Esophagus muscularis mucosa (tissue), 4 donors: ENCODE measurements around the gene CST8. TPM values are rescaled to one million over a fixed set of nuclear protein-coding genes. Genes with fewer than 3 reads are reported as not detected.
A peak's percentile ranks its signal among the peaks of the same experiment; 100 is the strongest.

ENCODE experiments used
- DNase-seq: peaks from one replicate; pipeline ENCODE4 v3.0.0-alpha.2; 2017; ENCODE audit errors: extremely low spot score
- H3K27ac ChIP-seq, 4 donors: fragments of 200-600 bp; sonication (generic); replicated peaks in 1 of 4; 1 replicate in 3 of 4; 2 replicates in 1 of 4; pipeline ENCODE4 v1.5.1; 2016 to 2019; ENCODE audit warnings: mild to moderate bottlenecking in 1 of 4
- H3K27me3 ChIP-seq, 4 donors: fragments of 200-600 bp; sonication (generic); one replicate each; pipeline versions ENCODE4 v1.5.1 to v1.6.0; 2016 to 2019
- H3K36me3 ChIP-seq, 4 donors: fragments of 200-600 bp; sonication (generic); one replicate each; pipeline ENCODE4 v1.5.1; 2016 to 2019
- H3K4me1 ChIP-seq, 4 donors: fragments of 200-600 bp; sonication (generic); one replicate each; pipeline ENCODE4 v1.5.1; 2016 to 2019
- H3K4me3 ChIP-seq, 4 donors: fragments of 200-600 bp; sonication (generic); 1 replicate in 2 of 4; 2 replicates in 2 of 4; pipeline ENCODE4 v1.5.1; 2016 to 2019; ENCODE audit warnings: mild to moderate bottlenecking in 4 of 4, moderate library complexity in 1 of 4
- H3K9me3 ChIP-seq, 4 donors: fragments of 200-600 bp; sonication (generic); 1 replicate in 3 of 4; 2 replicates in 1 of 4; pipeline ENCODE4 v1.5.1; 2016 to 2019
- EP300 ChIP-seq: sonication (generic); formaldehyde crosslinking; IDR thresholded peaks from one replicate; pipeline ENCODE4 v1.6.1; 2017; ENCODE audit warnings: antibody characterized with exemption
- POLR2A ChIP-seq: fragments of 450-650 bp; IDR thresholded peaks from one replicate; pipeline ENCODE4 v1.6.1; 2017; ENCODE audit warnings: antibody characterized with exemption, moderate library complexity, mild to moderate bottlenecking, low read depth
- POLR2AphosphoS5 ChIP-seq, 2 donors: sonication (generic); formaldehyde crosslinking; IDR thresholded peaks; one replicate each; pipeline ENCODE4 v1.6.1; 2017; ENCODE audit warnings: antibody characterized with exemption in 2 of 2
- WGBS: methylation state at CpG from one replicate; pipeline ENCODE4 v1.1.5; 2018; 5-methylcytosine and 5-hydroxymethylcytosine counted together
- intact Hi-C: fragments of 100-400 bp; cut with DNase I; formaldehyde crosslinking; loops from one replicate; pipeline ENCODE4 v1.15.1; 2023
- small RNA-seq, 3 donors: library from RNA; depleted of rRNA; stranded (forward); fragments of <200 nt; gene quantifications; one replicate each; pipeline ENCODE3, GENCODE V24; 2016
- total RNA-seq, 4 donors: library from RNA; depleted of rRNA; stranded (reverse); fragments of >200 nt; gene quantifications; one replicate each; pipeline versions ENCODE4 v1.1.0 to v1.2.1, GENCODE V29; 2016
- TF ChIP-seq, protein P1 (sequence below), 3 experiments: fragments of 200-600 bp in 2 of 3; fragments of 450-650 bp in 1 of 3; sonication (generic) in 2 of 3; IDR thresholded peaks; one replicate each; pipeline ENCODE4 v1.5.1; 2017 to 2019; ENCODE audit warnings: antibody characterized with exemption in 3 of 3, mild to moderate bottlenecking in 2 of 3, moderate library complexity in 1 of 3

The CST8 gene
- total RNA-seq, 4 donors from 2014 or later = not detected

DNA sequence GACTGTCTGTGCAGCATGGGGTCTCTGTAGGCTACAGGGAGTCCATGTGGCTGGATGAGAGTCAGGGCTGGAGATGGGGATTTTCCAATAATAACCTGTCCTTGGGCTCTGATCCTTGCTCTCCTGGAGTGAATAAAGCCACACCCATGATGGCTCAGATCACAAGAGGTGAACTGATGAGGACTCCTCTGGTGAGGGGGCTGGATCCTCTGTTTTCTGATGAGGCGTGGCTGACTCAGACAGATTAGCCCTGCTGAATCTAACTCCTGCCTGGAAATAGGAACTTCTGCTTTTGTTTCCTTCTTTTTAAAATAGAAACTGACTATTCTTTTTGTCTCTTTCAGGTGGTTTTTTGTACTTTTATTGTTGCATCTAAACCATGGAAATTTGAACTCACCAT, 50.4 kb downstream of the CST8 start:
- no peak for DNase-seq
- no peaks in the 10 kb centered on the region for H3K9me3 ChIP-seq
- peaks cover 0 to 2% (median 0%) of the 10 kb centered on the region in 4 donors for H3K4me1 ChIP-seq
- intact Hi-C loops = no loop called here
- no peaks in the 10 kb centered on the region for H3K36me3 ChIP-seq
- TF ChIP-seq, protein P1, sequence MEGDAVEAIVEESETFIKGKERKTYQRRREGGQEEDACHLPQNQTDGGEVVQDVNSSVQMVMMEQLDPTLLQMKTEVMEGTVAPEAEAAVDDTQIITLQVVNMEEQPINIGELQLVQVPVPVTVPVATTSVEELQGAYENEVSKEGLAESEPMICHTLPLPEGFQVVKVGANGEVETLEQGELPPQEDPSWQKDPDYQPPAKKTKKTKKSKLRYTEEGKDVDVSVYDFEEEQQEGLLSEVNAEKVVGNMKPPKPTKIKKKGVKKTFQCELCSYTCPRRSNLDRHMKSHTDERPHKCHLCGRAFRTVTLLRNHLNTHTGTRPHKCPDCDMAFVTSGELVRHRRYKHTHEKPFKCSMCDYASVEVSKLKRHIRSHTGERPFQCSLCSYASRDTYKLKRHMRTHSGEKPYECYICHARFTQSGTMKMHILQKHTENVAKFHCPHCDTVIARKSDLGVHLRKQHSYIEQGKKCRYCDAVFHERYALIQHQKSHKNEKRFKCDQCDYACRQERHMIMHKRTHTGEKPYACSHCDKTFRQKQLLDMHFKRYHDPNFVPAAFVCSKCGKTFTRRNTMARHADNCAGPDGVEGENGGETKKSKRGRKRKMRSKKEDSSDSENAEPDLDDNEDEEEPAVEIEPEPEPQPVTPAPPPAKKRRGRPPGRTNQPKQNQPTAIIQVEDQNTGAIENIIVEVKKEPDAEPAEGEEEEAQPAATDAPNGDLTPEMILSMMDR (IDR thresholded peaks at IDR 0.05) = no peak
- no peak for TF ChIP-seq POLR2A
- no peak for TF ChIP-seq POLR2AphosphoS5 (IDR thresholded peaks at IDR 0.05)
- no peak for TF ChIP-seq EP300
- no peak overlapping the region for H3K27ac ChIP-seq
- H3K4me3 ChIP-seq = no peak overlapping the region
- 44% methylated on average over 1 of the region's 1 CpG for WGBS
- H3K27me3 ChIP-seq = peaks cover 0 to 7% (median 0%) of the 10 kb centered on the region in 4 donors

DNA sequence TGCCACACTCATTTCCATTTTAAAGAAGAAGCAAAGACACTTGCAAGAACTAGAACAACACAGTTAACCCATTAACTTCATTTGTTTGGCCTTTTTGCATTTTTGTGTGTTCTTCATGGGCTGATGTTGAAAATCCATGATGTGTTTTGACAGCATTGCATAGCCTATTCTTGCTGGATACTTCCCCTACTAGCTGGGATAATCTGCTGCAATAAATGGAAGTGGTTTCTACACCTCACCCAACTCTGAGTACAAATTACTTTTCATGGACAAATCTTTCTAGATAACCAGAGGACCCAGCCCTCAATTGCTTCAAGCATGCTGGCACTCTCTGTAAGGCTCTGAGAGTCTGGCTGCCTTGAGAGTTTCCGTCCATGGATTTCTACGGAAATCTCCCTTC, 50.9 kb downstream of the CST8 start:
- H3K4me3 ChIP-seq = no peak overlapping the region
- intact Hi-C loops = no loop called here
- WGBS = 65% methylated on average over 2 of the region's 2 CpGs
- no peaks in the 10 kb centered on the region for H3K36me3 ChIP-seq
- TF ChIP-seq, protein P1 (IDR thresholded peaks at IDR 0.05) = no peak
- TF ChIP-seq POLR2AphosphoS5 (IDR thresholded peaks at IDR 0.05) (no peak), POLR2A (no peak), EP300 (no peak)
- H3K9me3 ChIP-seq = no peaks in the 10 kb centered on the region
- no peak overlapping the region for H3K27ac ChIP-seq
- H3K27me3 ChIP-seq = peaks cover 0 to 7% (median 0%) of the 10 kb centered on the region in 4 donors
- no peaks in the 10 kb centered on the region for H3K4me1 ChIP-seq
- no peak for DNase-seq

DNA sequence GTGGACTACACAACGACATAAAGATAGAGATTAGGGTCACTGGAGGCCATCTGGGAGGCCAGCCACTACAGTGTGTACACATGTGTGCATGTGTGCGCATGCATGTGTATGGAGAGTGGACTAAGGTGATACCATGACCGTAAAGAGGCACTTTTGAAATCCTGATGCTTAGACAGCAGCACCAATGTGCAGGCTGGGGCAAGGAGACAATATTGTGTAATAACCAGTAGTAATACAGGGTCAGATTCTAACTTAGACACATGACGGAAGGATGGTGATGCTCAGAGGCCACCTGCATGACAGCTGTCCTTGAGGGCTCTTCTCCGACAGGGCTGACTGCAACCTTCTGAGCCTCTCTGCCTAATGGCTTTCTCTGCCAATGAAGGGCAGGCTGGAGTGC, 51.9 kb downstream of the CST8 start:
- intact Hi-C loops = no loop called here
- TF ChIP-seq POLR2AphosphoS5 (IDR thresholded peaks at IDR 0.05) = no peak
- no peak for TF ChIP-seq POLR2A
- TF ChIP-seq, protein P1 (IDR thresholded peaks at IDR 0.05) = no peak
- TF ChIP-seq EP300 = no peak
- H3K27me3 ChIP-seq = peaks cover 0 to 7% (median 0%) of the 10 kb centered on the region in 4 donors
- no peaks in the 10 kb centered on the region for H3K36me3 ChIP-seq
- H3K4me1 ChIP-seq = no peaks in the 10 kb centered on the region
- no peak for DNase-seq
- no peak overlapping the region for H3K27ac ChIP-seq
- H3K4me3 ChIP-seq = no peak overlapping the region
- H3K9me3 ChIP-seq = no peaks in the 10 kb centered on the region
- 56% methylated on average over 5 of the region's 5 CpGs for WGBS

DNA sequence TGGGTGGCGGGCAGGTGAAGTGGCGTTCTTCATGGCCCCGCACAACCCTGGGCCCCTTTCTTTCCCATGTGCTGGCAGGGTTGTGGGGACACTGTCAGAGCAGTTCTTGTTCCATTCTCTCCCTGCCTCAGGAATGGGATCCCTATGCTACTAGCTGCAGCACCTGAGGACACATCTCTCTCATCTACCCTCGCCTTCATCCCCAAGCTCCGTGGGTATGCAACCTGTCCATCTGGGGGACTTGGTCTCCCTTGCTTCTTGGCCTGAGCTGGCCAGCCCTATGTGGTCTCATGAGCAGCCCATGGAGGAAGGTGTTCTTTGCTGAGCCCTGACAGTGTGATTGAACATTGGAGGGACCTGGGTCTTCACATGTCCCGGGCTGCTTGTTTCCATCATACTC, 53.2 kb downstream of the CST8 start:
- Histone ChIP-seq H3K4me3 (no peak overlapping the region), H3K27me3 (peaks cover 0 to 6% (median 0%) of the 10 kb centered on the region in 4 donors), H3K4me1 (no peaks in the 10 kb centered on the region), H3K36me3 (no peaks in the 10 kb centered on the region), H3K27ac (no peak overlapping the region), H3K9me3 (no peaks in the 10 kb centered on the region)
- 93% methylated on average over 6 of the region's 6 CpGs for WGBS
- TF ChIP-seq EP300 = no peak
- TF ChIP-seq POLR2AphosphoS5 (IDR thresholded peaks at IDR 0.05) = no peak
- TF ChIP-seq, protein P1 (IDR thresholded peaks at IDR 0.05) = no peak
- no peak for TF ChIP-seq POLR2A
- DNase-seq = peak; percentile 60
- intact Hi-C loops = no loop called here

Small RNAs within 50 kb of the gene (small RNA-seq; reads per million reads assigned to genes)
- gene RF00019 = 0 reads per million in 3 donors

Other genes starting within 250 kb of the CST8 start
- 10 to 100 TPM; 19.5 to 59.0 (median 27.4) TPM for gene NXT1, start 140.3 kb upstream of the CST8 start, total RNA-seq
- 10 to 100 TPM; 10.4 to 22.8 (median 21.0) TPM for gene GZF1, start 128.9 kb upstream of the CST8 start, total RNA-seq
- gene NAPB, start 69.6 kb upstream of the CST8 start, total RNA-seq = 10 to 100 TPM; 13.7 to 18.7 (median 15.2) TPM
- gene CSTL1, start 51.4 kb upstream of the CST8 start, total RNA-seq = not detected
- not detected for gene CST11, start 38.2 kb upstream of the CST8 start, total RNA-seq
- gene CST9L, start 77.4 kb downstream of the CST8 start, total RNA-seq = not detected
- not detected for gene CST9, start 114.8 kb downstream of the CST8 start, total RNA-seq
- gene CST3, start 146.8 kb downstream of the CST8 start, total RNA-seq = 1,000 to 10,000 TPM; 1,253 to 2,184 (median 1,709) TPM
- not detected for gene CST4, start 197.9 kb downstream of the CST8 start, total RNA-seq